Measurements from ENCODE around the gene CFP.

- TF ChIP-seq POLR2AphosphoS5 (IDR thresholded peaks at IDR 0.05): no peak
- no peak for TF ChIP-seq CTCF (IDR thresholded peaks at IDR 0.05)
Measured at GRCh38 chrX:47620303-47620685, 9.4 kb downstream of the CFP start.

All from breast epithelium (tissue), 3 donors.